Measurements from ENCODE around the gene TSHZ2. TPM values are rescaled to one million over a fixed set of nuclear protein-coding genes. Genes with fewer than 3 reads are reported as not detected.

Gene TSHZ2
- total RNA-seq, 1 experiment from 2014 or later: 0.20 TPM

GRCh38 chr20:53427951-53428350 lies 455.8 kb downstream of the TSHZ2 start:
- Mint-ChIP-seq H3K36me3 (no peaks in the 10 kb centered on the region), H3K27ac (no peak overlapping the region), H3K4me3 (no peak overlapping the region), H3K27me3 (ENCODE audit: low read depth) (no peaks in the 10 kb centered on the region), H3K4me1 (peaks cover 7% of the 10 kb centered on the region; the same call in 1 of the 2 replicates), H3K9me3 (peaks cover 19% of the 10 kb centered on the region)
- ATAC-seq (no peak), DNase-seq (ENCODE audit: low spot score) (no peak)
- ChIA-PET POLR2A (no interaction called here), CTCF (interaction anchor here (0.7 kb wide), 1 partner anchor 572 kb away, joined by 3 read pairs; no protein-coding TSS in a partner anchor)
- TF ChIP-seq ZNF416 (CRISPR knock-in tag; IDR thresholded peaks at IDR 0.05) (no peak), TCF7 (CRISPR knock-in tag; IDR thresholded peaks at IDR 0.05; ENCODE audit: low read depth) (no peak), ZNF671 (CRISPR knock-in tag; IDR thresholded peaks at IDR 0.05) (no peak)

DNA sequence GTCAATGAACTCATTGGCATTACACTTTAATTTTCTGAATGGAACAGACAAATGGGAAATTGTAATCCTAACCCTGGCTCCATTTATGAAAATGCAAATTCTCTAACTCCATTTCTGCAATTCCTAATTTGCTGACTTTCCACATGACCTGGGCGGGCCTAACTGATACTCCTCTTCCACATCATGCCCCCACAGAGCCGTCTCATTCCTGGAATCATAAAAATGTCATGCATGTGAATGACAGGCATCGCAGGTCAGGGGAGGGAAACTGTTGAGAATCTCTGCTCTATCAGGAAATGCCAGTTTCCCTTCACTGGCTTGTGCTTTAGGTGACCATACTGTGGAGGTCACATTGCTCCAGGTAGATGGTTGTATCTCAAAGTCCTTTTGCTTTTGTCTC lies 456.4 kb downstream of the TSHZ2 start:
- TF ChIP-seq RORB (CRISPR knock-in tag; IDR thresholded peaks at IDR 0.05) (no peak), ZNF121 (CRISPR knock-in tag; IDR thresholded peaks at IDR 0.05) (no peak), TEAD1 (CRISPR knock-in tag; IDR thresholded peaks at IDR 0.05) (no peak), ZNF263 (CRISPR knock-in tag; IDR thresholded peaks at IDR 0.05; ENCODE audit: low read depth) (no peak), ZBTB21 (CRISPR knock-in tag; IDR thresholded peaks at IDR 0.05; ENCODE audit: borderline replicate concordance) (no peak), FOXP1 (CRISPR knock-in tag; IDR thresholded peaks at IDR 0.05; ENCODE audit: borderline replicate concordance) (no peak), OVOL2 (CRISPR knock-in tag; IDR thresholded peaks at IDR 0.05; ENCODE audit: borderline replicate concordance) (no peak), CBFB (CRISPR knock-in tag; IDR thresholded peaks at IDR 0.05; ENCODE audit: low read depth) (no peak), ELF4 (CRISPR knock-in tag; IDR thresholded peaks at IDR 0.05; ENCODE audit: low read depth) (no peak), NR2C2 (CRISPR knock-in tag; IDR thresholded peaks at IDR 0.05) (no peak), NFATC4 (CRISPR knock-in tag; IDR thresholded peaks at IDR 0.05) (no peak), ZSCAN18 (CRISPR knock-in tag; IDR thresholded peaks at IDR 0.05) (no peak), ATF1 (CRISPR knock-in tag; IDR thresholded peaks at IDR 0.05) (no peak), NFYB (CRISPR knock-in tag; conservative IDR thresholded peaks at IDR 0.05; ENCODE audit: low read depth) (no peak), E2F1 (CRISPR knock-in tag; IDR thresholded peaks at IDR 0.05) (no peak), TCF7 (CRISPR knock-in tag; IDR thresholded peaks at IDR 0.05; ENCODE audit: low read depth) (no peak)
- TF ChIP-seq, protein P1, sequence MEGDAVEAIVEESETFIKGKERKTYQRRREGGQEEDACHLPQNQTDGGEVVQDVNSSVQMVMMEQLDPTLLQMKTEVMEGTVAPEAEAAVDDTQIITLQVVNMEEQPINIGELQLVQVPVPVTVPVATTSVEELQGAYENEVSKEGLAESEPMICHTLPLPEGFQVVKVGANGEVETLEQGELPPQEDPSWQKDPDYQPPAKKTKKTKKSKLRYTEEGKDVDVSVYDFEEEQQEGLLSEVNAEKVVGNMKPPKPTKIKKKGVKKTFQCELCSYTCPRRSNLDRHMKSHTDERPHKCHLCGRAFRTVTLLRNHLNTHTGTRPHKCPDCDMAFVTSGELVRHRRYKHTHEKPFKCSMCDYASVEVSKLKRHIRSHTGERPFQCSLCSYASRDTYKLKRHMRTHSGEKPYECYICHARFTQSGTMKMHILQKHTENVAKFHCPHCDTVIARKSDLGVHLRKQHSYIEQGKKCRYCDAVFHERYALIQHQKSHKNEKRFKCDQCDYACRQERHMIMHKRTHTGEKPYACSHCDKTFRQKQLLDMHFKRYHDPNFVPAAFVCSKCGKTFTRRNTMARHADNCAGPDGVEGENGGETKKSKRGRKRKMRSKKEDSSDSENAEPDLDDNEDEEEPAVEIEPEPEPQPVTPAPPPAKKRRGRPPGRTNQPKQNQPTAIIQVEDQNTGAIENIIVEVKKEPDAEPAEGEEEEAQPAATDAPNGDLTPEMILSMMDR (IDR thresholded peaks at IDR 0.05): no peak
- TF ChIP-seq, protein P2, sequence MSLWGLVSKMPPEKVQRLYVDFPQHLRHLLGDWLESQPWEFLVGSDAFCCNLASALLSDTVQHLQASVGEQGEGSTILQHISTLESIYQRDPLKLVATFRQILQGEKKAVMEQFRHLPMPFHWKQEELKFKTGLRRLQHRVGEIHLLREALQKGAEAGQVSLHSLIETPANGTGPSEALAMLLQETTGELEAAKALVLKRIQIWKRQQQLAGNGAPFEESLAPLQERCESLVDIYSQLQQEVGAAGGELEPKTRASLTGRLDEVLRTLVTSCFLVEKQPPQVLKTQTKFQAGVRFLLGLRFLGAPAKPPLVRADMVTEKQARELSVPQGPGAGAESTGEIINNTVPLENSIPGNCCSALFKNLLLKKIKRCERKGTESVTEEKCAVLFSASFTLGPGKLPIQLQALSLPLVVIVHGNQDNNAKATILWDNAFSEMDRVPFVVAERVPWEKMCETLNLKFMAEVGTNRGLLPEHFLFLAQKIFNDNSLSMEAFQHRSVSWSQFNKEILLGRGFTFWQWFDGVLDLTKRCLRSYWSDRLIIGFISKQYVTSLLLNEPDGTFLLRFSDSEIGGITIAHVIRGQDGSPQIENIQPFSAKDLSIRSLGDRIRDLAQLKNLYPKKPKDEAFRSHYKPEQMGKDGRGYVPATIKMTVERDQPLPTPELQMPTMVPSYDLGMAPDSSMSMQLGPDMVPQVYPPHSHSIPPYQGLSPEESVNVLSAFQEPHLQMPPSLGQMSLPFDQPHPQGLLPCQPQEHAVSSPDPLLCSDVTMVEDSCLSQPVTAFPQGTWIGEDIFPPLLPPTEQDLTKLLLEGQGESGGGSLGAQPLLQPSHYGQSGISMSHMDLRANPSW (CRISPR knock-in tag; conservative IDR thresholded peaks at IDR 0.05; ENCODE audit: low read depth): no peak
- Mint-ChIP-seq H3K36me3 (no peaks in the 10 kb centered on the region), H3K4me1 (peaks cover 7% of the 10 kb centered on the region; the same call in 1 of the 2 replicates), H3K27me3 (ENCODE audit: low read depth) (no peaks in the 10 kb centered on the region), H3K9me3 (peaks cover 21% of the 10 kb centered on the region), H3K27ac (no peak overlapping the region; the same call in 1 of the 2 replicates), H3K4me3 (no peak overlapping the region)
- ChIA-PET POLR2A (no interaction called here), CTCF (no interaction called here)
- ATAC-seq (no peak), DNase-seq (ENCODE audit: low spot score) (no peak)

All from WTC11 (cell line).